Activated CD4-positive, alpha-beta T cell treated with anti-CD3 and anti-CD28 coated beads for 36 hours (primary cell): Measurements from ENCODE around the gene ZKSCAN4. TPM values are rescaled to one million over a fixed set of nuclear protein-coding genes. Genes with fewer than 3 reads are reported as not detected.

Experiments
- ATAC-seq: fragments of 200-7000 bp; cut with Tn5 transposase; one replicate; pipeline ENCODE4 v1.10.0; 2021; ENCODE audit warnings: mild to moderate bottlenecking, moderate library complexity
- CTCF ChIA-PET: fragments of 350-600 bp; sonication (Branson Sonifier 250); formaldehyde crosslinking; loops from one replicate; lab custom pipeline; 2021; ENCODE audit warnings: antibody characterized with exemption; lab: Charles Lee
- POLR2A ChIA-PET: fragments of 350-600 bp; sonication (Branson Sonifier 250); formaldehyde crosslinking; loops from one replicate; lab custom pipeline; 2021; ENCODE audit warnings: antibody characterized with exemption, inconsistent platforms; lab: Charles Lee
- DNase-seq: peaks from one replicate; pipeline ENCODE4 v3.0.0-alpha.2; 2020
- H3K27ac Mint-ChIP-seq: one replicate; pipeline ENCODE4 v1.8.0; 2021; ENCODE audit warnings: mixed read lengths
- H3K27me3 Mint-ChIP-seq: one replicate; pipeline ENCODE4 v1.8.0; 2021; ENCODE audit warnings: mixed read lengths
- H3K36me3 Mint-ChIP-seq: one replicate; pipeline ENCODE4 v1.8.0; 2021; ENCODE audit warnings: low read depth, mixed read lengths
- H3K4me1 Mint-ChIP-seq: one replicate; pipeline ENCODE4 v1.8.0; 2021; ENCODE audit warnings: mixed read lengths
- H3K4me3 Mint-ChIP-seq: one replicate; pipeline ENCODE4 v1.8.0; 2021; ENCODE audit warnings: mild to moderate bottlenecking, moderate library complexity, mixed read lengths
- H3K9me3 Mint-ChIP-seq: one replicate; pipeline ENCODE4 v1.8.0; 2021; ENCODE audit warnings: low read depth, mixed read lengths
- intact Hi-C, 2 experiments: fragments of 100-400 bp; cut with DNase I in 1 of 2; cut with micrococcal nuclease in 1 of 2; formaldehyde crosslinking; loops; one replicate each; pipeline versions ENCODE4 v1.14.2 to v1.15.1; 2022 to 2024; cut with DNase I, micrococcal nuclease
- total RNA-seq, 2 experiments: library from RNA; stranded (reverse); gene quantifications; one replicate each; pipeline ENCODE4 v1.2.3, GENCODE V29; 2021

ZKSCAN4 gene
- total RNA-seq = 1 to 10 TPM; 3.2 to 4.1 TPM

DNA sequence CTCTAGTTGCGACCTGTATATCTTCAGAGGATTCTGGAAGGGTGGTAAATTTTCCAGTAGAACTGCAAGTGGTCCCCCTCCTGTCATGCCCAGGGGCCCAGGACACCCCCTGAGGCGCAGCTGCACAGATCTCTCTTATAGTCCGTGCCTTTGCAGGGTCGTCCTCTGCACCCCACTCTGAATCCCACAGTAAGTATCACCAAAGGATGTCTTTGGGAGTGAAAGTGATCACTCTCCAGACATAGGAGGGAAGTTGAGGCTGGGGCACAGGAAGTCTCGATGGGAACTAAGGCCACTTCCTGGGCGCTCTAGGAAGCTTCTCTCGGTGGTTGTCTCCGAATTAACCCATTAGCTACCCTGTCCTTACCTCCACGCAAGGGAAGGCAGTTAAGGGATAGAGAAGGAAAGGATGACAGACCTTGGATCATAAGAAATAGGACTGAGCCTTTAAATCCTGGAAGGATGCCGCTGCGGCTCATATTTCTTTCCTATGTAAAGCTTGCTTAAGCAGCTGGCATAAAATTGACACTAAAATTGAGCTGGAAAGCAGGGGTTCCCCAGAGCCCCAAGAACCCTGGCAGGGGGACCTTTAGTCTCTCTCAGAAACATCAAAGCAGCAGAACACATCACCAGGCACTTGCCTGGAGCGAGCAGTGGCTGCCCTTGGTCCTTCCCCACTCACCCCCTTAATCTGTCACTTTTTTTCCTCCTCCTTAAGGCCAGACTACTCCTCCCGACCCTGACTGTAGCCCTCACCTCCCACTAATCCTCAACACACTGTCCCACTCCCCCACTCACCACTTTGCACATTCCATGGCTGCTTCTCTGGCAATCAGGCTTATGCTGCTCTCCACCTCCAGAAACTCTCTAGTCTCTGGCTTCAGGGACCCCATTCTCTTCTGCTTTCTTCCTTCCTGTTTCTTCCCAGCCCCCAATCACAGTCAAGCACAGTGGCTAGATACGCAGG, at the start of gene ZKSCAN4:
Gene ZKSCAN4 (minus strand): TSS at position 261 of the 967 bp plus-strand sequence. CDS start 289 bp downstream, outside the sequence.
- intact Hi-C loops = loop anchor here (1.0 to 10.0 kb wide), 11 partner anchors 15 to 867 kb away; partner anchors contain the start of genes ZSCAN26 (in 2 of the 2), PGBD1 (in 1 of the 2), ZKSCAN3 (in 1 of the 2) and ZKSCAN8 (in 1 of the 2)
- ChIA-PET POLR2A (interaction anchor here (0.6 to 1.2 kb wide), 4 partner anchors 15 to 142 kb away, joined by 3 to 19 read pairs (median 4); partner anchors contain the start of genes ZKSCAN8 and ZSCAN26), CTCF (interaction anchor here (1.1 to 1.4 kb wide), 3 partner anchors 12 to 17 kb away, joined by 5 to 12 read pairs (median 5); partner anchors contain the start of gene ZSCAN26)
- DNase-seq = peak; percentile 85
- peaks cover 1% of the 10 kb centered on the region for H3K27me3 Mint-ChIP-seq
- no peaks in the 10 kb centered on the region for H3K9me3 Mint-ChIP-seq
- peak; percentile 83 for ATAC-seq
- peaks cover 12% of the 10 kb centered on the region for H3K36me3 Mint-ChIP-seq
- peak within 1 kb of the TSS; percentile 96 for H3K27ac Mint-ChIP-seq
- H3K4me1 Mint-ChIP-seq = peaks cover 14% of the 10 kb centered on the region
- H3K4me3 Mint-ChIP-seq = peak within 1 kb of the TSS; percentile 99

DNA sequence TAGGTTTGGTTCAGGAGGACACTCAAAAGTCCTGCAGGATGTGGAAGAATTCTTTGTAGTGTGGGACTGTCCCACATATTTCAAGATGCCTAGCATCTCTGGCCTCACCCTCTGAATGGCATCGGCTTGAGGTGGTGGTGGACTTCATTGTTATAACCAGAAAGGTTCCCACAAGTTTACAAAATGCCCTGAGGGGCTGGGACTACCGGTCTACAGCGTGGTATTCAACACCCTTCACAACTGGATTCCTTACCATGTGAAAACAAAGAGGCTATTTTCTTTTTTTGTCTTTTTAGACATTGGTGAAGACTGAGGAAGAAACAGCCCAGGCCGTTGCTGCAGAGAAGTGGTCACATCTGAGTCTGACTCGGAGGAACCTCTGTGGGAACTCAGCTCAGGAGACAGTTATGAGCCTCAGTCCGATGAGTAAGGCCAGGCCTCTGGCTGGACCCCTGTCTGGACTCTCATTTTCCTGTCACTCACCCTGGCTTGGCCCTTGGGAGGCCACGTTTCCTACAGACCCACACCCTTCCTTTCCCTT, 44.5 kb upstream of the ZKSCAN4 start:
- intact Hi-C loops = no loop called here
- H3K27me3 Mint-ChIP-seq = no peaks in the 10 kb centered on the region
- no peaks in the 10 kb centered on the region for H3K9me3 Mint-ChIP-seq
- ChIA-PET CTCF (no interaction called here), POLR2A (no interaction called here)
- H3K4me1 Mint-ChIP-seq = no peaks in the 10 kb centered on the region
- no peak overlapping the region for H3K4me3 Mint-ChIP-seq
- H3K27ac Mint-ChIP-seq = no peak overlapping the region
- ATAC-seq = no peak
- no peak for DNase-seq
- H3K36me3 Mint-ChIP-seq = peaks cover 2% of the 10 kb centered on the region

DNA sequence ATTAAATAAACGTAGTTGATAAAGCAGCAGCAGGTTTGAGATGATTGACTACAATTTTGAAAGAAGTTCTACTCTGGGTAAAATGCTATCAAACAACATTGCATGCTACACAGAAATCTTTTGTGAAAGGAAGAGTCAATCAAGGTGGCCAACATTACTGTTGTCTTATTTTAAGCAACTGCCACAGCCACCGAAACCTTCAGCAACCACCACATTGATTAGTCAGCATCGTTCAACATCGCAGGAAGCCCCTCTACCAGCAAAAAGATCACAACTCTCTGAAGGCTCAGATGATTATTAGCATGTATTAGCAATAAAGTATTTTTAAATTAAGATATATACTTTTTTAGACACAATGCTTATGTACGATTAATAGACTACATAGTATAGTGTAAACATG, 43.3 kb upstream of the ZKSCAN4 start:
- Mint-ChIP-seq H3K27ac (no peak overlapping the region), H3K4me3 (no peak overlapping the region), H3K9me3 (no peaks in the 10 kb centered on the region), H3K36me3 (peaks cover 2% of the 10 kb centered on the region), H3K27me3 (no peaks in the 10 kb centered on the region), H3K4me1 (no peaks in the 10 kb centered on the region)
- intact Hi-C loops = no loop called here
- DNase-seq = no peak
- ChIA-PET CTCF (interaction anchor here (0.8 kb wide), 1 partner anchor 9 kb away, joined by 3 read pairs; no protein-coding TSS in a partner anchor), POLR2A (no interaction called here)
- no peak for ATAC-seq

DNA sequence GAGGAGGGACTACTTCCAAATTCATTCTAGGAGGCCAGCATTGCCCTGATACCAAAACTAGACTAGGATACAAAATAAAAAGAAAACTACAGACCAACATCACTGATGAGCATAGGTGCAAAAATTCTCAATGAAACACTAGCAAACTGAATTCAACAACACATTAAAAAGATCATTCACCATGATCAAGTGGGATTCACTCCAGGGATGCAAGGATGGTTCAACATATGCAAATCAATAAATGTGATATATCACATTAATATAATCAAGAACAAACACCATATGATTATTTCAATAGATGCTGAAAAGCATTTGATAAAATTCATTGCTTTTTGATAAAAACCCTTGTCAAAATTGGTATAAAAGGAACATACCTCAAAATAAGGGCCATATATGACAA, 39.5 kb upstream of the ZKSCAN4 start:
- ChIA-PET POLR2A (interaction anchor here (0.7 kb wide), 1 partner anchor 135 kb away, joined by 8 read pairs; no protein-coding TSS in a partner anchor), CTCF (no interaction called here)
- H3K36me3 Mint-ChIP-seq = peaks cover 10% of the 10 kb centered on the region
- H3K27ac Mint-ChIP-seq = no peak overlapping the region
- DNase-seq (no peak), ATAC-seq (no peak)
- no peak overlapping the region for H3K4me3 Mint-ChIP-seq
- no peaks in the 10 kb centered on the region for H3K9me3 Mint-ChIP-seq
- intact Hi-C loops = no loop called here
- H3K4me1 Mint-ChIP-seq = no peaks in the 10 kb centered on the region
- no peaks in the 10 kb centered on the region for H3K27me3 Mint-ChIP-seq

DNA sequence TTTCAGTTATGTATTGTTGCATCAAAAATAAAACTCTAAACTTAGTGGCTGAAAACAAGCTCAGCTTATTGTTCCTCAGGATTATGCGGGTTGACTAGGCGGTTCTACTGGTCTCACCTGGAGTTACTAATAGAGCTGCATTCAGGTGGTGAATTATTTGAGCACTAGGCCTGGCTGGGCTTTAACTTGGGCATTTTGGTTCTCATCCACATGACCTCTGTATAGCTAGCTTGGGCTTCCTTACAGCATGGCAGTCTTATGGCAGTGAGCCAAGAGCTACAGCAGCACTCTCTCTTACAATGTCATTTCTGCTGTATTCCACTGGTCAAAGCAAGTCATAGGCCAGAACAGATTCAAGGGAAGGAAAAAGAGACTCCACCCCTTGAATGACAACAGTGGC, 30.9 kb upstream of the ZKSCAN4 start:
- ATAC-seq (no peak), DNase-seq (no peak)
- ChIA-PET CTCF (interaction anchor here (0.5 to 1.1 kb wide), 3 partner anchors 73 to 271 kb away, joined by 3 to 4 read pairs (median 3); no protein-coding TSS in a partner anchor), POLR2A (no interaction called here)
- no peak overlapping the region for H3K27ac Mint-ChIP-seq
- H3K9me3 Mint-ChIP-seq = no peaks in the 10 kb centered on the region
- peaks cover 15% of the 10 kb centered on the region for H3K36me3 Mint-ChIP-seq
- no peak overlapping the region for H3K4me3 Mint-ChIP-seq
- peaks cover 9% of the 10 kb centered on the region for H3K4me1 Mint-ChIP-seq
- intact Hi-C loops = no loop called here
- peaks cover 18% of the 10 kb centered on the region for H3K27me3 Mint-ChIP-seq

DNA sequence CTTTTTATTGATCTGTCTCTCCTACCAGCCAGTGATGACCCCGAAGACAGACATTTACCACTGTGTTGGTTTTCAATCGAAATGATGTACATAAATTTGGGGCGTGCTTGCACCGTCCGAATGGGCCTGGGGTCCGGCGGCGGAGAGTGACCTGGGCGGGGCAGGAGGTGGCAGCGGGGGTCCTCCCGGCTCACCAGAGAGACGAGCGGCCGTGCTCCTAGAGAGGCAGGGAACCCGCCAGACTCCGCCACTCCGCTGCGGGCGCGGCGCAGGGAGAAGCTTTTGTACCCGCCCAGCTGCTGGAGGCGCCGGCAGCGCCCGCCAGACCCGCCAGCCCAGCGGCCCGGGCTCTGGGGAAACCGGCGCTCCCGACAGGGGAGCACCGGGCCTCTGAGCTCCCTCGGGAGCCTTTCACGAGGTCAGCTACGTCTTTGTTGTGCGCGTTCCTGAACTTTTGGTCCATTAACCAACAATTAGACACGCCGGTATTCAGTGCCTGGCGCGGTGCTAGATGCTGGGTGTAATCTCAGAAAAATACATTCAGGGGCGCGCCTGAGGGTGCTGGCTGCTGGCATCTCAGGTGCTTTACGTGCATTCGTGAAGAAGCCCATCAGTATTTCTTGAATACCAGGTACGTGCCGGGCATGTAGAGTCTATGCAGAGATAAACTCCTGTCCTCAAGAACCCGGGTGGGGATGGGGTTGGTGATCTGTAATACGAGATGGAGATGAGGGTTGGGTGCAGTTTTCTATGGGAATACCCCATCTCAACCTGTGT, 29.4 kb upstream of the ZKSCAN4 start, which contains the start of gene PGBD1:
Gene PGBD1 (plus strand): TSS at position 285 of the 777 bp plus-strand sequence. CDS start 2,242 bp downstream, outside the sequence.
- CTCF ChIA-PET = interaction anchor here (0.6 to 1.4 kb wide), 4 partner anchors 35 to 118 kb away, joined by 3 read pairs; partner anchors contain the start of gene ZSCAN12
- Mint-ChIP-seq H3K9me3 (no peaks in the 10 kb centered on the region), H3K4me1 (peaks cover 9% of the 10 kb centered on the region), H3K27ac (no peak within 1 kb of the TSS), H3K36me3 (peaks cover 16% of the 10 kb centered on the region), H3K4me3 (peak within 1 kb of the TSS; percentile 76), H3K27me3 (peaks cover 18% of the 10 kb centered on the region)
- POLR2A ChIA-PET = interaction anchor here (0.9 to 1.0 kb wide), 2 partner anchors 14 to 140 kb away, joined by 3 to 4 read pairs; partner anchors contain the start of genes ZKSCAN8 and ZSCAN26
- ATAC-seq = peak; percentile 87
- intact Hi-C loops = loop anchor here in 1 of 2 experiments (1.0 kb wide), 1 partner anchor 29 kb away; the partner anchor contains the start of gene ZKSCAN4
- peak; percentile 74 for DNase-seq

DNA sequence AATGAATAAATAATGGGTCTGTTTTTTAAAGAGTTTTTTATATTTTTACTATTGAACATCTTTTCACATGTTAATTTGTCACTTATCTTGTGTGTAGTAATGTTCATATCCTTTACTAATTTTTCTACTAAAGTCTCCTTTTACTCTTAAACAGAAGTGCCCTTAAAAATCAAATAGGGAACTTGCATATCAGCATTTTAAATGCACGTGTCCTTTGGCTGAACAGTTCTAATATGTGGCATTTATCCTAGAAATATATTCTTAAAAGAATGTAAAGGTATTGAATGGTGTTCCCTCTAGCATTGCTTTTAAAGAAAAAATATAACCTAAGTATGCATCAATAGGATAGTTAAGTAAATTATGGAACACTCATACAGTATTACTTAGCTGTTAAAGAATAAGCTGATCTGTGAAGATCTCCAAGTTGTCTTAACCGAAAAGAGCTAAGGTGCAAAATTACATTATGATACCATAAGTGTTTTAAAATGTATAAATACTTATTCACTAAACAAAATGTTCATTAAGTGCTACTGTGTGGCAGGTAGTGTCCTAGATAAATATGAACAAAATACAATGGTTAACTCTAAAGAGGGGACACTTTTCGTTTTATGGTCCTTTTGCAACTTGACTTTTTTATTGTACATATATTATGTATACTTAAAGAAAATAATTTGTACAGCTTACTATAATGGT, 28.7 kb upstream of the ZKSCAN4 start:
- CTCF ChIA-PET = interaction anchor here (0.6 to 1.4 kb wide), 3 partner anchors 34 to 75 kb away, joined by 3 read pairs; no protein-coding TSS in a partner anchor
- ATAC-seq = no peak
- Mint-ChIP-seq H3K27ac (no peak overlapping the region), H3K36me3 (peaks cover 23% of the 10 kb centered on the region), H3K9me3 (no peaks in the 10 kb centered on the region), H3K4me3 (peak overlapping the region; percentile 76), H3K4me1 (peaks cover 9% of the 10 kb centered on the region), H3K27me3 (peaks cover 18% of the 10 kb centered on the region)
- DNase-seq = no peak
- POLR2A ChIA-PET = interaction anchor here (0.9 to 1.0 kb wide), 2 partner anchors 14 to 139 kb away, joined by 3 to 4 read pairs; partner anchors contain the start of genes ZKSCAN8 and ZSCAN26
- intact Hi-C loops = loop anchor here in 1 of 2 experiments (1.0 kb wide), 1 partner anchor 28 kb away; the partner anchor contains the start of gene ZKSCAN4

DNA sequence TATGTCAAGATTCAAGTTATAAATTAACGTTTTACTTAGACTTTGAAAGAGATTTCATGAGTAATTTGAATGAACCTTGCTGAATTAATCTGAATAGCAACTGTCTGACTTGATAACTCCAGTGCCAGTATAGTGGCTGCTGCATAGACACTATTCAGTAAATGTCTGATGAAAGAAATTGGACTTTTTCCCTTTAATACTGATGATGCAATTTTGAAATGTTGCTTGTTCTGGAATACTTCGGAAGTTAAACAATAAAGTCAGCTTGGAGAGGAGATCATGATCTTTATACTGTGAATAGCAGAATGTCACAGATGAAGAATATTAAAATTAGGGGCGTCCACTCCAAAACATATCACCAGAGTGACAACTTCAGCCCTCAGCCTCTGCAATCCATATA, 25.7 kb upstream of the ZKSCAN4 start:
- ATAC-seq (no peak), DNase-seq (no peak)
- Mint-ChIP-seq H3K27me3 (peaks cover 13% of the 10 kb centered on the region), H3K9me3 (no peaks in the 10 kb centered on the region), H3K27ac (no peak overlapping the region), H3K4me3 (no peak overlapping the region), H3K36me3 (peaks cover 42% of the 10 kb centered on the region), H3K4me1 (peaks cover 18% of the 10 kb centered on the region)
- intact Hi-C loops = no loop called here
- ChIA-PET POLR2A (no interaction called here), CTCF (no interaction called here)

DNA sequence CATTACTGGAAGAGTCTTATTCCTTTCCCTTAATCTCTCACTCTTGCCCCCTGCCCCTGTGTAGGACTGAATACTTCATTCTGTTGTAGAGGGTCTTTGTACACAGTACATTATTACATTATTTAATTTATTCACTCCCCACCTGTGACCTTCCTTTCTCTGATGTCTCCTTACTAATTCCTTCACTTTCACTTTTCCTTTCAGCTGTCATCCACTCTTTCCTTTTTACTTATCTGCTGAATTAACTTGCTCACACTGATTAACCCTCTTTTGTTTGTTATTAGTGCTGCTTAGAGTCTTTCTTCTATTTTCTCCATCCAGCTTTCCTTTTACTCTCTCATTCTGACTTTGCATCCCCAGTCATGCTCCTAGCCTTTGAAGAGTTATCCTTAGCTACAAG, 22.8 kb upstream of the ZKSCAN4 start:
- intact Hi-C loops = no loop called here
- no peak for DNase-seq
- CTCF ChIA-PET = no interaction called here
- H3K4me3 Mint-ChIP-seq = no peak overlapping the region
- H3K36me3 Mint-ChIP-seq = peaks cover 47% of the 10 kb centered on the region
- peak overlapping the region; percentile 17 for H3K27ac Mint-ChIP-seq
- no peaks in the 10 kb centered on the region for H3K27me3 Mint-ChIP-seq
- H3K9me3 Mint-ChIP-seq = no peaks in the 10 kb centered on the region
- ATAC-seq = peak; percentile 44
- POLR2A ChIA-PET = no interaction called here
- peaks cover 16% of the 10 kb centered on the region for H3K4me1 Mint-ChIP-seq

DNA sequence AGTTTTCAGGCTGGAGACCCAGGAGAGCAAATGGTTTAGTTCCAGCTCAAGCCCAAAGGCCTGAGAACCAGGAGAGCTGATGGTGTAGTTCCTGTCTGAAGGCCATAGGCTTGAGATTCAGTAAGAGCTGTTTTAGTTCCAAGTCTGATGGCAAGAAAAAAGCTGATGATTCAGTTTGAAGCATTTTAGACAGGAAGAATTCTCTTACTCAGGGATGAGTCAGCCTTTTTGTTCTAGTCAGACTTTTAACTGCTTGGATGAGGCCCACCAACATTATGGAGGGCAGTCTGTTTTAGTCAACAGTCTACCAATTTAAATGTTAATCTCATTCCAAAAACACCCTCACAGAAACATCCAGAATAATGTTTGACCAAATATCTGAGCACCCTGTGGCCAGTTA, 17.4 kb upstream of the ZKSCAN4 start:
- Mint-ChIP-seq H3K9me3 (no peaks in the 10 kb centered on the region), H3K36me3 (peaks cover 22% of the 10 kb centered on the region), H3K27ac (peak overlapping the region; percentile 72), H3K4me1 (peaks cover 29% of the 10 kb centered on the region), H3K27me3 (no peaks in the 10 kb centered on the region), H3K4me3 (no peak overlapping the region)
- ATAC-seq (peak; percentile 59), DNase-seq (peak; percentile 13)
- intact Hi-C loops = loop anchor here (5.0 kb wide), 3 partner anchors 128 to 187 kb away; partner anchors contain the start of genes ZNF165 (in 1 of the 2) and ZSCAN12 (in 1 of the 2)
- ChIA-PET POLR2A (interaction anchor here (1.3 kb wide), 1 partner anchor 17 kb away, joined by 3 read pairs; the partner anchor contains the start of gene ZKSCAN4), CTCF (interaction anchor here (1.3 to 1.6 kb wide), 2 partner anchors 10 to 17 kb away, joined by 4 to 5 read pairs; partner anchors contain the start of gene ZKSCAN4)
